ENCODE measurements around the gene FN3KRP.

DNA sequence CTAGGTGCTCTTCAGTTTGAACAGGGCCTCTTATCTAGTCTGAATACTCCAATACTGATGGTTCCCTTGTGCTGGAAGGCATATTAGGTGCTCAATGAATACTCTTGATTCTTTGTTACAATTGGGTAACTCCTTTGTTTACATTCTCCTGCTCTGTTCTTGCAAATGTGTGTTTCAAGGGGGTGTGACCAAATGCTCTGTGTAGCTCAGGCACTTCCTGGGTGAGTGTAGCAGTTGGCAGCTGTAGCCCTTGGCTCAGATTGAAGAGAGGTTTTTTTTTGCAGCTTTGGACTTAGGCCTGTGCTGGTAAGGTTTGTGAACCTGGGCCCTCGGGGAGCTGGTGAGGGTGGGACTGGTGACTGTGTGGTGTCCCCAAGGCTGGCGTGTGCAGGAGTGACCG is 55.5 kb downstream of the FN3KRP start:
- TF ChIP-seq, protein P1, sequence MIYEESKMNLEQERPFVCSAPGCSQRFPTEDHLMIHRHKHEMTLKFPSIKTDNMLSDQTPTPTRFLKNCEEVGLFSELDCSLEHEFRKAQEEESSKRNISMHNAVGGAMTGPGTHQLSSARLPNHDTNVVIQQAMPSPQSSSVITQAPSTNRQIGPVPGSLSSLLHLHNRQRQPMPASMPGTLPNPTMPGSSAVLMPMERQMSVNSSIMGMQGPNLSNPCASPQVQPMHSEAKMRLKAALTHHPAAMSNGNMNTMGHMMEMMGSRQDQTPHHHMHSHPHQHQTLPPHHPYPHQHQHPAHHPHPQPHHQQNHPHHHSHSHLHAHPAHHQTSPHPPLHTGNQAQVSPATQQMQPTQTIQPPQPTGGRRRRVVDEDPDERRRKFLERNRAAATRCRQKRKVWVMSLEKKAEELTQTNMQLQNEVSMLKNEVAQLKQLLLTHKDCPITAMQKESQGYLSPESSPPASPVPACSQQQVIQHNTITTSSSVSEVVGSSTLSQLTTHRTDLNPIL (CRISPR knock-in tag; IDR thresholded peaks at IDR 0.05; ENCODE audit: low read depth), result no peak
- TF ChIP-seq, protein P2, sequence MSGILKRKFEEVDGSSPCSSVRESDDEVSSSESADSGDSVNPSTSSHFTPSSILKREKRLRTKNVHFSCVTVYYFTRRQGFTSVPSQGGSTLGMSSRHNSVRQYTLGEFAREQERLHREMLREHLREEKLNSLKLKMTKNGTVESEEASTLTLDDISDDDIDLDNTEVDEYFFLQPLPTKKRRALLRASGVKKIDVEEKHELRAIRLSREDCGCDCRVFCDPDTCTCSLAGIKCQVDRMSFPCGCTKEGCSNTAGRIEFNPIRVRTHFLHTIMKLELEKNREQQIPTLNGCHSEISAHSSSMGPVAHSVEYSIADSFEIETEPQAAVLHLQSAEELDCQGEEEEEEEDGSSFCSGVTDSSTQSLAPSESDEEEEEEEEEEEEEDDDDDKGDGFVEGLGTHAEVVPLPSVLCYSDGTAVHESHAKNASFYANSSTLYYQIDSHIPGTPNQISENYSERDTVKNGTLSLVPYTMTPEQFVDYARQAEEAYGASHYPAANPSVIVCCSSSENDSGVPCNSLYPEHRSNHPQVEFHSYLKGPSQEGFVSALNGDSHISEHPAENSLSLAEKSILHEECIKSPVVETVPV (CRISPR knock-in tag; IDR thresholded peaks at IDR 0.05), result no peak
- TF ChIP-seq ZFP3 (CRISPR knock-in tag; IDR thresholded peaks at IDR 0.05) (no peak), ZFP30 (CRISPR knock-in tag; IDR thresholded peaks at IDR 0.05) (no peak), ZNF565 (CRISPR knock-in tag; conservative IDR thresholded peaks at IDR 0.05; ENCODE audit: low read depth) (no peak), RARB (CRISPR knock-in tag; IDR thresholded peaks at IDR 0.05) (no peak), BACH2 (CRISPR knock-in tag; IDR thresholded peaks at IDR 0.05; ENCODE audit: borderline replicate concordance) (no peak)
- TF ChIP-seq, protein P3, sequence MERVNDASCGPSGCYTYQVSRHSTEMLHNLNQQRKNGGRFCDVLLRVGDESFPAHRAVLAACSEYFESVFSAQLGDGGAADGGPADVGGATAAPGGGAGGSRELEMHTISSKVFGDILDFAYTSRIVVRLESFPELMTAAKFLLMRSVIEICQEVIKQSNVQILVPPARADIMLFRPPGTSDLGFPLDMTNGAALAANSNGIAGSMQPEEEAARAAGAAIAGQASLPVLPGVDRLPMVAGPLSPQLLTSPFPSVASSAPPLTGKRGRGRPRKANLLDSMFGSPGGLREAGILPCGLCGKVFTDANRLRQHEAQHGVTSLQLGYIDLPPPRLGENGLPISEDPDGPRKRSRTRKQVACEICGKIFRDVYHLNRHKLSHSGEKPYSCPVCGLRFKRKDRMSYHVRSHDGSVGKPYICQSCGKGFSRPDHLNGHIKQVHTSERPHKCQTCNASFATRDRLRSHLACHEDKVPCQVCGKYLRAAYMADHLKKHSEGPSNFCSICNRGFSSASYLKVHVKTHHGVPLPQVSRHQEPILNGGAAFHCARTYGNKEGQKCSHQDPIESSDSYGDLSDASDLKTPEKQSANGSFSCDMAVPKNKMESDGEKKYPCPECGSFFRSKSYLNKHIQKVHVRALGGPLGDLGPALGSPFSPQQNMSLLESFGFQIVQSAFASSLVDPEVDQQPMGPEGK (CRISPR knock-in tag; IDR thresholded peaks at IDR 0.05; ENCODE audit: borderline replicate concordance), result no peak

Measured in SK-N-SH treated with all-trans-retinoic acid at 6 μM for 48 hours (cell line).